Endothelial cell of umbilical vein (primary cell): ENCODE measurements around the gene RNLS.

Source experiments
- CTCF ChIP-seq, 2 donors: IDR thresholded peaks; 1 replicate in 1 of 2; 2 replicates in 1 of 2; pipeline ENCODE4 v1.5.1; 2011; ENCODE audit warnings: low read length in 2 of 2, mild to moderate bottlenecking in 2 of 2, moderate library complexity in 2 of 2, control low read depth in 1 of 2, inconsistent platforms in 1 of 2, low read depth in 1 of 2; ENCODE audit not compliant: insufficient read depth in 1 of 2; ENCODE audit errors: extremely low read depth in 1 of 2
- EZH2 ChIP-seq: IDR thresholded peaks from 2 replicates; pipeline ENCODE4 v1.6.1; 2012; ENCODE audit warnings: borderline replicate concordance, low read depth, mild to moderate bottlenecking, moderate library complexity, low read length, inconsistent platforms; ENCODE audit not compliant: severe bottlenecking
- FOS ChIP-seq: IDR thresholded peaks from 2 replicates; pipeline ENCODE4 v1.6.1; 2011; ENCODE audit warnings: mild to moderate bottlenecking, low read length, moderate library complexity, borderline replicate concordance; ENCODE audit not compliant: insufficient read depth
- JUN ChIP-seq: IDR thresholded peaks from 2 replicates; pipeline ENCODE4 v1.6.1; 2011; ENCODE audit warnings: borderline replicate concordance, low read depth; ENCODE audit not compliant: insufficient read length, insufficient read depth
- MAX ChIP-seq: IDR thresholded peaks from 2 replicates; pipeline ENCODE4 v1.6.1; 2011; ENCODE audit not compliant: insufficient read depth, insufficient read length
- MYC ChIP-seq: IDR thresholded peaks from one replicate; pipeline ENCODE4 v1.6.1; 2011; ENCODE audit warnings: mild to moderate bottlenecking, low read depth, low read length
- POLR2A ChIP-seq: IDR thresholded peaks from 2 replicates; pipeline ENCODE4 v1.6.1; 2012; ENCODE audit warnings: low read depth, mild to moderate bottlenecking, control low read depth, low read length
- POLR2AphosphoS5 ChIP-seq: IDR thresholded peaks from 2 replicates; pipeline ENCODE4 v1.6.1; 2012; ENCODE audit warnings: low read depth, mild to moderate bottlenecking, control low read depth, low read length, moderate library complexity; ENCODE audit not compliant: insufficient read depth

- no peak for TF ChIP-seq CTCF (IDR thresholded peaks at IDR 0.05; ENCODE audit: extremely low read depth in 1 of 2, insufficient read depth in 1 of 2, low read depth in 1 of 2, low read length in 2 of 2)
- no peak for TF ChIP-seq POLR2A
- TF ChIP-seq POLR2AphosphoS5, result no peak
- no peak for TF ChIP-seq MAX
- no peak for TF ChIP-seq EZH2
- TF ChIP-seq MYC, result no peak
- TF ChIP-seq JUN, result no peak
- TF ChIP-seq FOS, result no peak
Observed at GRCh38 chr10:88270871-88271713, 312.0 kb downstream of the RNLS start.
